Measurements from ENCODE around the gene DRICH1. TPM values are rescaled to one million over a fixed set of nuclear protein-coding genes. Genes with fewer than 3 reads are reported as not detected.
A peak's percentile ranks its signal among the peaks of the same experiment; 100 is the strongest.
"Not testable (repeated sequence)": the region's sequence is repeated elsewhere in the genome, so short reads cannot be mapped to it uniquely, and the experiment has no call there.

Gene DRICH1
- polyA plus RNA-seq, 3 donors: 1.7 TPM; not detected in 2

DNA sequence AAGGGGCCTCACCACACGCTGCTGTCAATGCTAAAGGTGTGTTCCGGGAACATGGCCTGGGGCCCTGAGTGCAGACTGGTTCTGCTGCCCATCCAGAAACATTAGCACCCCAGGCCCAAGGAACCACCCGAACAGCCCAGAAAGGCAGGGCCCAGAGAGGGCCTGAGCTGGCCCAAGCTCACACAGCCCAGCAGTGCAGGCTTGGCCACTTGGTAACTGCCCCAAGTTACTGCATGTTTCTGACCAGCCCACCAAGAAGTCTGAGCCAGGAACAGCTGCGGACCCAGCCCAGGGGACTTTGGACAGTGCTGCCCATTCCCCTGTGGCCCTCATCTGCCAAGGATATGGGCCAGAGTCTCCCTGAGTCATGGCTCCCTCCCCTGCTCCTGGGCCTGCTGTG lies 39.3 kb upstream of the DRICH1 start:
- WGBS (ENCODE audit: insufficient coverage): no CpG with 5 or more reads among the region's 4 CpGs
- peaks cover 15 to 18% of the 10 kb centered on the region in 2 donors for H3K4me1 ChIP-seq (ENCODE audit: control insufficient read depth in 1 of 2, insufficient read depth in 2 of 2, low read length in 2 of 2)
- H3K9me3 Mint-ChIP-seq; H3K4me3 ChIP-seq (replicated peaks in 1 of 3; ENCODE audit: low read depth in 2 of 3, low read length in 3 of 3); H3K4me2 ChIP-seq (replicated peaks; ENCODE audit: extremely low read depth, low read length, poor library complexity, severe bottlenecking); H3K79me2 ChIP-seq (ENCODE audit: insufficient read depth, low read length); H2AFZ ChIP-seq (ENCODE audit: insufficient read depth, low read depth, low read length, poor library complexity, severe bottlenecking); H3K27ac ChIP-seq (ENCODE audit: low read depth in 1 of 2, low read length in 2 of 2); H3K36me3 ChIP-seq (replicated peaks in 1 of 2; ENCODE audit: control insufficient read depth in 1 of 2, insufficient read depth in 2 of 2, low read length in 2 of 2); H3K4me3 Mint-ChIP-seq; H3K27ac Mint-ChIP-seq; H3K9me3 ChIP-seq (replicated peaks in 1 of 2; ENCODE audit: control insufficient read depth in 1 of 2, insufficient read depth in 1 of 2, low read length in 2 of 2); DNase-seq; H3K9ac ChIP-seq (ENCODE audit: insufficient read depth, low read length, poor library complexity, severe bottlenecking); H3K27me3 ChIP-seq (ENCODE audit: control insufficient read depth in 2 of 2, insufficient read depth in 2 of 2, low read length in 2 of 2); intact Hi-C loops (cut with micrococcal nuclease); H4K20me1 ChIP-seq (ENCODE audit: insufficient read depth, low read length); H3K27me3 Mint-ChIP-seq (ENCODE audit: low read depth in 3 of 3): not testable (repeated sequence)
- peaks cover 0 to 31% of the 10 kb centered on the region in 2 donors for H3K36me3 Mint-ChIP-seq
- H3K4me1 Mint-ChIP-seq: peaks cover 37% of the 10 kb centered on the region

DNA sequence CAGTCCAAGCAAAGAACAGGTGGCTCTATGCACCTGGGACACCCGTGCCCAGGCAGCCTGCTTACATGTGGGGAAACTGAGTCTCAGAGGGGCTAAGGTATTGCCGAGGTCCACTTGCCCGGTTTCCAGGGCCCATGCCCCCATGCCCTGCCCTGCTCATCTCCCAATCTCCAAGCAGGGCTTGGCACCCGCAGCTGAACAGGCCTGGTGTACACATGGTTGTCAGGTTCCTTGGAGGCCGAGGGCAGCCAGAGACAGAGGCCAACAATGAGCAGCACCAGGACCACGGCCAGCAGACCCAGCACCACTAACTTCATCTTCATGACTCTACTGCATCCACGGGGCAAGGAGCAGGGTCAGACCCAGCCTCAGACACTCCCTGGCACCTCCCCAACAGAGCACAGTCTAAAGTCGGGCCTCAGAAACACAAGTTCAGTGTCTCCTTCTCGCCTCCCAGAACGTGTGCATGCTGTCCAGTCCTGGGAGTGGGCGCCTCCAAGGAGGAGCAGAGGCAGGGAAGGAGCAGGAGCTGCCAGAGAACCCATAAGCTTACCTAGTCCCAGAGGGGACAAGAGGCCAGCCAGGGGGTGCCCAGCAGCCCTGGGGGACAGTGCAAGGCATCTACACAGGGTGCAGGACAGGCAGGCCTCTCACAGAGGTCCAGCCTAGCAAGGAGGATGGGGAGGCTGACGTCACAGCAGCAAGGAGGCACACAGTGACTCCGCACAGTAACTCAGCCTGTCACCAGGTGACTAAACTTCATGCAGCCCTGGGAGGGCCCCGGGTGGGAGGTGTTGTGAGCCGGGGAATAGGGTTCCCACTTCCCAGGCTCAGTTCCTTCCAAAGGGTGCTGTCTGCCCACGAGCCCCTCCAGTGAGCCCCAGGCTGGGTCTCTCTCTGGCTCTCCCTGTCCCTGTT lies 38.5 kb upstream of the DRICH1 start:
- H3K4me1 ChIP-seq (ENCODE audit: control insufficient read depth in 1 of 2, insufficient read depth in 2 of 2, low read length in 2 of 2): peaks cover 8 to 11% of the 10 kb centered on the region in 2 donors
- Mint-ChIP-seq H3K36me3 (peaks cover 4 to 39% of the 10 kb centered on the region in 2 donors), H3K9me3 (peaks cover 0 to 2% (median 0%) of the 10 kb centered on the region in 7 donors), H3K4me3 (no peak overlapping the region), H3K4me1 (peaks cover 30% of the 10 kb centered on the region), H3K27me3 (ENCODE audit: low read depth in 3 of 3) (peaks cover 0 to 4% (median 3%) of the 10 kb centered on the region in 3 donors), H3K27ac (peak overlapping the region in 2 of 7 donors; percentile 37 to 51)
- no peak overlapping the region for H3K9ac ChIP-seq (ENCODE audit: insufficient read depth, low read length, poor library complexity, severe bottlenecking)
- no peak for DNase-seq
- H3K9me3 ChIP-seq (replicated peaks in 1 of 2; ENCODE audit: control insufficient read depth in 1 of 2, insufficient read depth in 1 of 2, low read length in 2 of 2): no peaks in the 10 kb centered on the region
- TF ChIP-seq, protein P1, sequence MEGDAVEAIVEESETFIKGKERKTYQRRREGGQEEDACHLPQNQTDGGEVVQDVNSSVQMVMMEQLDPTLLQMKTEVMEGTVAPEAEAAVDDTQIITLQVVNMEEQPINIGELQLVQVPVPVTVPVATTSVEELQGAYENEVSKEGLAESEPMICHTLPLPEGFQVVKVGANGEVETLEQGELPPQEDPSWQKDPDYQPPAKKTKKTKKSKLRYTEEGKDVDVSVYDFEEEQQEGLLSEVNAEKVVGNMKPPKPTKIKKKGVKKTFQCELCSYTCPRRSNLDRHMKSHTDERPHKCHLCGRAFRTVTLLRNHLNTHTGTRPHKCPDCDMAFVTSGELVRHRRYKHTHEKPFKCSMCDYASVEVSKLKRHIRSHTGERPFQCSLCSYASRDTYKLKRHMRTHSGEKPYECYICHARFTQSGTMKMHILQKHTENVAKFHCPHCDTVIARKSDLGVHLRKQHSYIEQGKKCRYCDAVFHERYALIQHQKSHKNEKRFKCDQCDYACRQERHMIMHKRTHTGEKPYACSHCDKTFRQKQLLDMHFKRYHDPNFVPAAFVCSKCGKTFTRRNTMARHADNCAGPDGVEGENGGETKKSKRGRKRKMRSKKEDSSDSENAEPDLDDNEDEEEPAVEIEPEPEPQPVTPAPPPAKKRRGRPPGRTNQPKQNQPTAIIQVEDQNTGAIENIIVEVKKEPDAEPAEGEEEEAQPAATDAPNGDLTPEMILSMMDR (IDR thresholded peaks at IDR 0.05): no peak
- no peaks in the 10 kb centered on the region for H3K27me3 ChIP-seq (ENCODE audit: control insufficient read depth in 2 of 2, insufficient read depth in 2 of 2, low read length in 2 of 2)
- intact Hi-C loops (cut with micrococcal nuclease): no loop called here
- 89% methylated on average over 11 of the region's 16 CpGs for WGBS (ENCODE audit: insufficient coverage)
- H4K20me1 ChIP-seq (ENCODE audit: insufficient read depth, low read length): no peaks in the 10 kb centered on the region
- no peak overlapping the region for H3K4me3 ChIP-seq (replicated peaks in 1 of 3; ENCODE audit: low read depth in 2 of 3, low read length in 3 of 3)
- H3K27ac ChIP-seq (ENCODE audit: low read depth in 1 of 2, low read length in 2 of 2): no peak overlapping the region
- H3K36me3 ChIP-seq (replicated peaks in 1 of 2; ENCODE audit: control insufficient read depth in 1 of 2, insufficient read depth in 2 of 2, low read length in 2 of 2): no peaks in the 10 kb centered on the region
- H2AFZ ChIP-seq (ENCODE audit: insufficient read depth, low read depth, low read length, poor library complexity, severe bottlenecking): no peak overlapping the region
- H3K4me2 ChIP-seq (replicated peaks; ENCODE audit: extremely low read depth, low read length, poor library complexity, severe bottlenecking): no peak overlapping the region
- no peaks in the 10 kb centered on the region for H3K79me2 ChIP-seq (ENCODE audit: insufficient read depth, low read length)

DNA sequence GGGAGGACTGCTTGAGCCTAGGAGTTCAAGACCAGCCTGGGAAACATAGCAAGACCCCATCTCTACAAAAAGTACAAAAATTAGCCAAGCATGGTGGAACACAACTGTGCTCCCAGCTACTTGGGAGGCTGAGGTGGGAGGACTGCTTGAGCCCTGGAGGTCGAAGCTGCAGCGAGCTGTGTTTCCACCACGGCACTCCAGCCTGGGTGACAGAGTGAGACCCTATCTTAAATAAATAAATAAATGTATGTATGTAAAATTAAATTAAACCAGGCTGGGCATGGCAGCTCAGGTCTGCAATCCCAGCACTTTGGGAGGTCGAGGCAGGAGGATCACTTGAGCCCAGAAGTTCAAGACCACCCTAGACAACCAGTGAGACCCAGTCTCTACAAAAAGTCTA lies 28.3 kb upstream of the DRICH1 start:
- H3K4me1 ChIP-seq (ENCODE audit: control insufficient read depth in 1 of 2, insufficient read depth in 2 of 2, low read length in 2 of 2); DNase-seq; H3K4me2 ChIP-seq (replicated peaks; ENCODE audit: extremely low read depth, low read length, poor library complexity, severe bottlenecking); H3K79me2 ChIP-seq (ENCODE audit: insufficient read depth, low read length); H3K4me3 ChIP-seq (replicated peaks in 1 of 3; ENCODE audit: low read depth in 2 of 3, low read length in 3 of 3); H3K27me3 ChIP-seq (ENCODE audit: control insufficient read depth in 2 of 2, insufficient read depth in 2 of 2, low read length in 2 of 2); H3K4me1 Mint-ChIP-seq; H3K27ac ChIP-seq (ENCODE audit: low read depth in 1 of 2, low read length in 2 of 2); H3K9me3 ChIP-seq (replicated peaks in 1 of 2; ENCODE audit: control insufficient read depth in 1 of 2, insufficient read depth in 1 of 2, low read length in 2 of 2); H3K4me3 Mint-ChIP-seq; H2AFZ ChIP-seq (ENCODE audit: insufficient read depth, low read depth, low read length, poor library complexity, severe bottlenecking); H4K20me1 ChIP-seq (ENCODE audit: insufficient read depth, low read length); H3K27me3 Mint-ChIP-seq (ENCODE audit: low read depth in 3 of 3); intact Hi-C loops (cut with micrococcal nuclease); H3K9ac ChIP-seq (ENCODE audit: insufficient read depth, low read length, poor library complexity, severe bottlenecking): not testable (repeated sequence)
- no CpG with 5 or more reads among the region's 4 CpGs for WGBS (ENCODE audit: insufficient coverage)
- peaks cover 17 to 45% of the 10 kb centered on the region in 2 donors for H3K36me3 ChIP-seq (replicated peaks in 1 of 2; ENCODE audit: control insufficient read depth in 1 of 2, insufficient read depth in 2 of 2, low read length in 2 of 2)
- peaks cover 6 to 18% (median 12%) of the 10 kb centered on the region in 7 donors for H3K9me3 Mint-ChIP-seq
- H3K27ac Mint-ChIP-seq: peak overlapping the region in 1 of 7 donors; percentile 22
- H3K36me3 Mint-ChIP-seq: peaks cover 51 to 84% of the 10 kb centered on the region in 2 donors

All from CD14-positive monocyte (primary cell).